Esophagus muscularis mucosa (tissue), 4 donors: ENCODE data around the gene ZNF384. TPM values are rescaled to one million over a fixed set of nuclear protein-coding genes. Genes with fewer than 3 reads are reported as not detected.
A peak's percentile ranks its signal among the peaks of the same experiment; 100 is the strongest.

Source experiments
- DNase-seq: peaks from one replicate; pipeline ENCODE4 v3.0.0-alpha.2; 2017; ENCODE audit errors: extremely low spot score
- H3K27ac ChIP-seq, 4 donors: fragments of 200-600 bp; sonication (generic); replicated peaks in 1 of 4; 1 replicate in 3 of 4; 2 replicates in 1 of 4; pipeline ENCODE4 v1.5.1; 2016 to 2019; ENCODE audit warnings: mild to moderate bottlenecking in 1 of 4
- H3K27me3 ChIP-seq, 4 donors: fragments of 200-600 bp; sonication (generic); one replicate each; pipeline versions ENCODE4 v1.5.1 to v1.6.0; 2016 to 2019
- H3K36me3 ChIP-seq, 4 donors: fragments of 200-600 bp; sonication (generic); one replicate each; pipeline ENCODE4 v1.5.1; 2016 to 2019
- H3K4me1 ChIP-seq, 4 donors: fragments of 200-600 bp; sonication (generic); one replicate each; pipeline ENCODE4 v1.5.1; 2016 to 2019
- H3K4me3 ChIP-seq, 4 donors: fragments of 200-600 bp; sonication (generic); 1 replicate in 2 of 4; 2 replicates in 2 of 4; pipeline ENCODE4 v1.5.1; 2016 to 2019; ENCODE audit warnings: mild to moderate bottlenecking in 4 of 4, moderate library complexity in 1 of 4
- H3K9me3 ChIP-seq, 4 donors: fragments of 200-600 bp; sonication (generic); 1 replicate in 3 of 4; 2 replicates in 1 of 4; pipeline ENCODE4 v1.5.1; 2016 to 2019
- CTCF ChIP-seq, 3 experiments: fragments of 200-600 bp in 2 of 3; fragments of 450-650 bp in 1 of 3; sonication (generic) in 2 of 3; IDR thresholded peaks; one replicate each; pipeline ENCODE4 v1.5.1; 2017 to 2019; ENCODE audit warnings: antibody characterized with exemption in 3 of 3, mild to moderate bottlenecking in 2 of 3, moderate library complexity in 1 of 3
- EP300 ChIP-seq: sonication (generic); formaldehyde crosslinking; IDR thresholded peaks from one replicate; pipeline ENCODE4 v1.6.1; 2017; ENCODE audit warnings: antibody characterized with exemption
- POLR2A ChIP-seq: fragments of 450-650 bp; IDR thresholded peaks from one replicate; pipeline ENCODE4 v1.6.1; 2017; ENCODE audit warnings: antibody characterized with exemption, moderate library complexity, mild to moderate bottlenecking, low read depth
- POLR2AphosphoS5 ChIP-seq, 2 donors: sonication (generic); formaldehyde crosslinking; IDR thresholded peaks; one replicate each; pipeline ENCODE4 v1.6.1; 2017; ENCODE audit warnings: antibody characterized with exemption in 2 of 2
- WGBS: methylation state at CpG from one replicate; pipeline ENCODE4 v1.1.5; 2018; 5-methylcytosine and 5-hydroxymethylcytosine counted together
- intact Hi-C: fragments of 100-400 bp; cut with DNase I; formaldehyde crosslinking; loops from one replicate; pipeline ENCODE4 v1.15.1; 2023
- total RNA-seq, 4 donors: library from RNA; depleted of rRNA; stranded (reverse); fragments of >200 nt; gene quantifications; one replicate each; pipeline versions ENCODE4 v1.1.0 to v1.2.1, GENCODE V29; 2016

Gene ZNF384
- total RNA-seq, 4 donors from 2014 or later, result 32.8 to 55.4 (median 41.0) TPM

GRCh38 chr12:6697584-6698351 lies 8.6 kb upstream of the ZNF384 start:
- H3K9me3 ChIP-seq, result no peaks in the 10 kb centered on the region
- H3K36me3 ChIP-seq, result no peaks in the 10 kb centered on the region
- TF ChIP-seq POLR2A (no peak), CTCF (IDR thresholded peaks at IDR 0.05) (peak in 1 of 3 experiments; percentile 14)
- peaks cover 4 to 82% (median 38%) of the 10 kb centered on the region in 4 donors for H3K27me3 ChIP-seq
- no peak overlapping the region for H3K27ac ChIP-seq
- intact Hi-C loops, result no loop called here
- no peak overlapping the region for H3K4me3 ChIP-seq
- no peak for DNase-seq
- H3K4me1 ChIP-seq, result peaks cover 13 to 21% (median 18%) of the 10 kb centered on the region in 4 donors
- 76% methylated on average over 17 of the region's 17 CpGs for WGBS

GRCh38 chr12:6696690-6697583 lies 7.8 kb upstream of the ZNF384 start:
- H3K36me3 ChIP-seq, result no peaks in the 10 kb centered on the region
- no peaks in the 10 kb centered on the region for H3K9me3 ChIP-seq
- H3K27ac ChIP-seq, result no peak overlapping the region
- WGBS, result 84% methylated on average over 10 of the region's 17 CpGs
- H3K4me1 ChIP-seq, result peaks cover 13 to 21% (median 18%) of the 10 kb centered on the region in 4 donors
- peaks cover 4 to 74% (median 36%) of the 10 kb centered on the region in 4 donors for H3K27me3 ChIP-seq
- DNase-seq, result no peak
- intact Hi-C loops, result no loop called here
- no peak overlapping the region for H3K4me3 ChIP-seq
- TF ChIP-seq CTCF (IDR thresholded peaks at IDR 0.05), result no peak
- no peak for TF ChIP-seq POLR2A
- no peak for TF ChIP-seq POLR2AphosphoS5 (IDR thresholded peaks at IDR 0.05)
- TF ChIP-seq EP300, result no peak

- TF ChIP-seq CTCF (IDR thresholded peaks at IDR 0.05), result no peak
- no peak for TF ChIP-seq POLR2AphosphoS5 (IDR thresholded peaks at IDR 0.05)
Measured at GRCh38 chr12:6695313-6696045, 6.3 kb upstream of the ZNF384 start.

GRCh38 chr12:6694701-6695100 lies 5.5 kb upstream of the ZNF384 start:
- TF ChIP-seq POLR2A (no peak), POLR2AphosphoS5 (IDR thresholded peaks at IDR 0.05) (no peak), EP300 (no peak), CTCF (IDR thresholded peaks at IDR 0.05) (no peak)
- intact Hi-C loops, result no loop called here
- H3K27ac ChIP-seq, result no peak overlapping the region
- DNase-seq, result no peak
- H3K9me3 ChIP-seq, result no peaks in the 10 kb centered on the region
- H3K27me3 ChIP-seq, result peaks cover 0 to 51% (median 17%) of the 10 kb centered on the region in 4 donors
- 82% methylated on average over 9 of the region's 9 CpGs for WGBS
- no peak overlapping the region for H3K4me3 ChIP-seq
- no peaks in the 10 kb centered on the region for H3K36me3 ChIP-seq
- H3K4me1 ChIP-seq, result peaks cover 13 to 16% (median 15%) of the 10 kb centered on the region in 4 donors

More at GRCh38 chr12:6695313-6696045, 6.3 kb upstream of the ZNF384 start:
- Histone ChIP-seq H3K9me3 (no peaks in the 10 kb centered on the region), H3K4me1 (peaks cover 13 to 17% (median 15%) of the 10 kb centered on the region in 4 donors), H3K27me3 (peaks cover 4 to 59% (median 25%) of the 10 kb centered on the region in 4 donors), H3K27ac (no peak overlapping the region), H3K36me3 (no peaks in the 10 kb centered on the region), H3K4me3 (no peak overlapping the region)
- no peak for DNase-seq
- 73% methylated on average over 6 of the region's 11 CpGs for WGBS
- intact Hi-C loops, result no loop called here
